HEK293 (cell line): ENCODE data around the gene GLIPR1L2.

ENCODE experiments used
- CTCF ChIA-PET: fragments of 350-600 bp; formaldehyde crosslinking; extraction: SDS; loops from one replicate; lab custom pipeline; 2021; ENCODE audit warnings: antibody characterized with exemption; lab: Yijun Ruan, JAX
- POLR2A ChIA-PET: fragments of 300-600 bp; formaldehyde crosslinking; extraction: SDS; loops from one replicate; lab custom pipeline; 2020; ENCODE audit warnings: antibody characterized with exemption, inconsistent platforms; lab: Yijun Ruan, JAX
- H3K27ac ChIP-seq: fragments of 200-500 bp; sonication (Bioruptor generic); 2 replicates; pipeline ENCODE4 v1.5.1; 2014; ENCODE audit warnings: low read depth, low read length, control low read depth, inconsistent platforms; ENCODE audit errors: extremely low read depth
- H3K36me3 ChIP-seq, 2 experiments: fragments of 200-500 bp in 1 of 2; sonication (Bioruptor generic) in 1 of 2; 1 replicate in 1 of 2; 2 replicates in 1 of 2; pipeline ENCODE4 v1.5.1; 2014 to 2017; ENCODE audit warnings: inconsistent platforms in 2 of 2, low read length in 2 of 2; ENCODE audit not compliant: control insufficient read depth in 2 of 2, insufficient read depth in 1 of 2
- H3K4me1 ChIP-seq: fragments of 200-500 bp; sonication (Bioruptor generic); 2 replicates; pipeline ENCODE4 v1.5.1; 2014; ENCODE audit warnings: mild to moderate bottlenecking, low read length, inconsistent platforms; ENCODE audit not compliant: control insufficient read depth, insufficient read depth
- H3K4me3 ChIP-seq: 2 replicates; pipeline ENCODE4 v1.5.1; 2011; ENCODE audit warnings: low read depth, mild to moderate bottlenecking, control low read depth, low read length, moderate library complexity
- H3K9me3 ChIP-seq: fragments of 200-500 bp; sonication (Bioruptor generic); 2 replicates; pipeline ENCODE4 v1.5.1; 2014; ENCODE audit warnings: low read depth, low read length, inconsistent platforms; ENCODE audit not compliant: control insufficient read depth, insufficient read depth
- PRDM1 ChIP-seq: fragments of 450-650 bp; formaldehyde crosslinking; IDR thresholded peaks from 2 replicates; pipeline ENCODE4; 2016; ENCODE audit warnings: missing biosample characterization, missing genetic modification characterization
- ZFP69B ChIP-seq: fragments of 450-650 bp; formaldehyde crosslinking; IDR thresholded peaks from 2 replicates; pipeline ENCODE4 v1.5.1; 2016; ENCODE audit warnings: missing biosample characterization, missing genetic modification characterization
- ZNF214 ChIP-seq: fragments of 450-650 bp; formaldehyde crosslinking; IDR thresholded peaks from 2 replicates; pipeline ENCODE4 v1.5.1; 2017; ENCODE audit warnings: missing biosample characterization, mild to moderate bottlenecking, missing genetic modification characterization, borderline replicate concordance
- ZNF366 ChIP-seq: fragments of 450-650 bp; formaldehyde crosslinking; conservative IDR thresholded peaks from 2 replicates; pipeline ENCODE4 v1.5.1; 2016; ENCODE audit warnings: missing biosample characterization, missing genetic modification characterization
- ZNF394 ChIP-seq: fragments of 450-650 bp; formaldehyde crosslinking; IDR thresholded peaks from 2 replicates; pipeline ENCODE4 v1.5.1; 2016; ENCODE audit warnings: missing biosample characterization, missing genetic modification characterization, mild to moderate bottlenecking, moderate library complexity, borderline replicate concordance
- ZNF585B ChIP-seq: fragments of 450-650 bp; formaldehyde crosslinking; IDR thresholded peaks from 2 replicates; pipeline ENCODE4 v1.5.1; 2016; ENCODE audit warnings: missing biosample characterization, missing genetic modification characterization
- ZNF596 ChIP-seq: fragments of 450-650 bp; IDR thresholded peaks from 2 replicates; pipeline ENCODE4 v1.5.0; 2018; ENCODE audit warnings: missing biosample characterization, mild to moderate bottlenecking, missing genetic modification characterization, moderate library complexity
- ZNF629 ChIP-seq: fragments of 450-650 bp; formaldehyde crosslinking; IDR thresholded peaks from 2 replicates; pipeline ENCODE4 v1.5.1; 2017; ENCODE audit warnings: missing biosample characterization, missing genetic modification characterization
- ZSCAN16 ChIP-seq: fragments of 450-650 bp; formaldehyde crosslinking; IDR thresholded peaks from 2 replicates; pipeline ENCODE4 v1.5.1; 2016; ENCODE audit warnings: missing biosample characterization, missing genetic modification characterization
- TF ChIP-seq, protein P1 (sequence below): fragments of 450-650 bp; formaldehyde crosslinking; IDR thresholded peaks from 2 replicates; pipeline ENCODE4 v1.5.1; 2017; ENCODE audit warnings: missing biosample characterization, missing genetic modification characterization
- TF ChIP-seq, protein P2 (sequence below): fragments of 450-650 bp; formaldehyde crosslinking; IDR thresholded peaks from 2 replicates; pipeline ENCODE4 v1.5.1; 2017; ENCODE audit warnings: missing biosample characterization, missing genetic modification characterization
- TF ChIP-seq, protein P3 (sequence below): fragments of 450-650 bp; formaldehyde crosslinking; IDR thresholded peaks from 2 replicates; pipeline ENCODE4 v1.5.1; 2016; ENCODE audit warnings: missing biosample characterization, missing genetic modification characterization
- TF ChIP-seq, protein P4 (sequence below): fragments of 450-650 bp; formaldehyde crosslinking; IDR thresholded peaks from 2 replicates; pipeline ENCODE4 v1.5.1; 2017; ENCODE audit warnings: missing biosample characterization, missing genetic modification characterization

Gene GLIPR1L2

DNA sequence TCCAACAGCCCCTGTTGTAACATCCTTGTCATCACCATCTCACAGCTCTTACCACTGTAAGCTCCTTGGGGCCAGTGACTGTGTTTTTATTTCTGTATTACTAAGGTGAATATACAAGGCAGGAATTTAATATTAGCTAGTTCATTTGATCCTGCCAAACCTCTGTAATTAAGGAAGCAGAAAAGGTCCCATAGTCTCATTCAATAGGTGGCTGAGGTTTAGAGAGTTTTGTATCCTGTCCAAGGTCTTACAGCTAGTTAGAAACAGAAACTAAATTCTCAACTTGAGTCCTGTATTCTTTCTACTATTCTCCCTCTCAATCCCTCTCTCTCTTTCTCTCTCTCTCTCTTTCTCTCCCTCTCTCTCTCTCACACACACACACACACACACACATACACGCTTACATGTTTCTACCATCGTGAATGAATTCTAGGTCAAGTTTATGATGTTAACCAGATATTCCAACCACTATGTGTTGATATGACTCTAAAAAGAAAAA, 89.1 kb downstream of the GLIPR1L2 start:
- Histone ChIP-seq H3K4me1 (0 out of 2 replicates have a peak, but pooled peaks cover 5% of the 10 kb centered on the region), H3K9me3 (no peaks in the 10 kb centered on the region), H3K27ac (no peak overlapping the region), H3K4me3 (no peak overlapping the region), H3K36me3 (no peaks in the 10 kb centered on the region)
- peak; percentile 41; the same call in 1 of the 2 replicates for TF ChIP-seq ZNF366 (tag by site-specific recombination)
- TF ChIP-seq, protein P1, sequence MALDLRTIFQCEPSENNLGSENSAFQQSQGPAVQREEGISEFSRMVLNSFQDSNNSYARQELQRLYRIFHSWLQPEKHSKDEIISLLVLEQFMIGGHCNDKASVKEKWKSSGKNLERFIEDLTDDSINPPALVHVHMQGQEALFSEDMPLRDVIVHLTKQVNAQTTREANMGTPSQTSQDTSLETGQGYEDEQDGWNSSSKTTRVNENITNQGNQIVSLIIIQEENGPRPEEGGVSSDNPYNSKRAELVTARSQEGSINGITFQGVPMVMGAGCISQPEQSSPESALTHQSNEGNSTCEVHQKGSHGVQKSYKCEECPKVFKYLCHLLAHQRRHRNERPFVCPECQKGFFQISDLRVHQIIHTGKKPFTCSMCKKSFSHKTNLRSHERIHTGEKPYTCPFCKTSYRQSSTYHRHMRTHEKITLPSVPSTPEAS (tag by site-specific recombination) = peak; percentile 35; the same call in 1 of the 2 replicates
- TF ChIP-seq, protein P2, sequence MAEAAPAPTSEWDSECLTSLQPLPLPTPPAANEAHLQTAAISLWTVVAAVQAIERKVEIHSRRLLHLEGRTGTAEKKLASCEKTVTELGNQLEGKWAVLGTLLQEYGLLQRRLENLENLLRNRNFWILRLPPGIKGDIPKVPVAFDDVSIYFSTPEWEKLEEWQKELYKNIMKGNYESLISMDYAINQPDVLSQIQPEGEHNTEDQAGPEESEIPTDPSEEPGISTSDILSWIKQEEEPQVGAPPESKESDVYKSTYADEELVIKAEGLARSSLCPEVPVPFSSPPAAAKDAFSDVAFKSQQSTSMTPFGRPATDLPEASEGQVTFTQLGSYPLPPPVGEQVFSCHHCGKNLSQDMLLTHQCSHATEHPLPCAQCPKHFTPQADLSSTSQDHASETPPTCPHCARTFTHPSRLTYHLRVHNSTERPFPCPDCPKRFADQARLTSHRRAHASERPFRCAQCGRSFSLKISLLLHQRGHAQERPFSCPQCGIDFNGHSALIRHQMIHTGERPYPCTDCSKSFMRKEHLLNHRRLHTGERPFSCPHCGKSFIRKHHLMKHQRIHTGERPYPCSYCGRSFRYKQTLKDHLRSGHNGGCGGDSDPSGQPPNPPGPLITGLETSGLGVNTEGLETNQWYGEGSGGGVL (tag by site-specific recombination) = peak; percentile 19; the same call in 1 of the 2 replicates
- TF ChIP-seq ZNF214 (tag by site-specific recombination) = no peak
- TF ChIP-seq ZNF394 (tag by site-specific recombination) = no peak
- TF ChIP-seq ZNF585B (tag by site-specific recombination) = no peak
- 0 out of 2 replicates have a peak, but pooled peaks have one; percentile 9 for TF ChIP-seq PRDM1 (tag by site-specific recombination)
- TF ChIP-seq, protein P3, sequence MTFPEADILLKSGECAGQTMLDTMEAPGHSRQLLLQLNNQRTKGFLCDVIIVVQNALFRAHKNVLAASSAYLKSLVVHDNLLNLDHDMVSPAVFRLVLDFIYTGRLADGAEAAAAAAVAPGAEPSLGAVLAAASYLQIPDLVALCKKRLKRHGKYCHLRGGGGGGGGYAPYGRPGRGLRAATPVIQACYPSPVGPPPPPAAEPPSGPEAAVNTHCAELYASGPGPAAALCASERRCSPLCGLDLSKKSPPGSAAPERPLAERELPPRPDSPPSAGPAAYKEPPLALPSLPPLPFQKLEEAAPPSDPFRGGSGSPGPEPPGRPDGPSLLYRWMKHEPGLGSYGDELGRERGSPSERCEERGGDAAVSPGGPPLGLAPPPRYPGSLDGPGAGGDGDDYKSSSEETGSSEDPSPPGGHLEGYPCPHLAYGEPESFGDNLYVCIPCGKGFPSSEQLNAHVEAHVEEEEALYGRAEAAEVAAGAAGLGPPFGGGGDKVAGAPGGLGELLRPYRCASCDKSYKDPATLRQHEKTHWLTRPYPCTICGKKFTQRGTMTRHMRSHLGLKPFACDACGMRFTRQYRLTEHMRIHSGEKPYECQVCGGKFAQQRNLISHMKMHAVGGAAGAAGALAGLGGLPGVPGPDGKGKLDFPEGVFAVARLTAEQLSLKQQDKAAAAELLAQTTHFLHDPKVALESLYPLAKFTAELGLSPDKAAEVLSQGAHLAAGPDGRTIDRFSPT (tag by site-specific recombination) = 0 out of 2 replicates have a peak, but pooled peaks have one; percentile 34
- TF ChIP-seq ZNF596 (tag by site-specific recombination) = 0 out of 2 replicates have a peak, but pooled peaks have one; percentile 48
- ChIA-PET CTCF (interaction anchor here (0.6 kb wide), 1 partner anchor 409 kb away, joined by 3 read pairs; no protein-coding TSS in a partner anchor), POLR2A (no interaction called here)

DNA sequence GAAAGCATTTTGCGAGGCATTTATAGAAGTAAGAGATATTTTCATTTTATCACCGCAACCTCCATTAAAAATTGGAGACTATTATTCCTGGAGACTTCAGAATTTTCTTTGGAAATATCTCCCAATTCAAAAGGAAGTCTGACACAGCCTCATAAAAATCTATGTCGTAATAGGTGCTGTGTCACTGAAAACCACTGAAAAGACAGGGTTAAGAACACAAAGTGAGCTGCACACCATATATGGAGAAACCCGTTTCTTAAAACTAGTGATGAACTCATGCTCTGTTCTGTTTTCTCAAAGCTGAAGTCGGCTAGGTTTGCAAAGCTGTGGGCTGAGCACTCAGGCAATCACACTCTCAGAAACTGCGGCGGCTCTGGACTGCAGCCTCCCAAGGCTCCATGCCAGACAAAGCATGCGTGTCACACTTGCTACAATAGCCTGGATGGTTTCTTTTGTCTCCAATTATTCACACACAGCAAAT, 89.6 kb downstream of the GLIPR1L2 start, which contains the start of gene GLIPR1:
GLIPR1 (plus strand) TSS at position 287 of the 481 bp plus-strand sequence; CDS start at position 413, 126 bp downstream.
- TF ChIP-seq, protein P4, sequence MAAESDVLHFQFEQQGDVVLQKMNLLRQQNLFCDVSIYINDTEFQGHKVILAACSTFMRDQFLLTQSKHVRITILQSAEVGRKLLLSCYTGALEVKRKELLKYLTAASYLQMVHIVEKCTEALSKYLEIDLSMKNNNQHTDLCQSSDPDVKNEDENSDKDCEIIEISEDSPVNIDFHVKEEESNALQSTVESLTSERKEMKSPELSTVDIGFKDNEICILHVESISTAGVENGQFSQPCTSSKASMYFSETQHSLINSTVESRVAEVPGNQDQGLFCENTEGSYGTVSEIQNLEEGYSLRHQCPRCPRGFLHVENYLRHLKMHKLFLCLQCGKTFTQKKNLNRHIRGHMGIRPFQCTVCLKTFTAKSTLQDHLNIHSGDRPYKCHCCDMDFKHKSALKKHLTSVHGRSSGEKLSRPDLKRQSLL (tag by site-specific recombination) = peak; percentile 19; the same call in 1 of the 2 replicates
- TF ChIP-seq ZSCAN16 (tag by site-specific recombination) (peak; percentile 75), ZNF629 (tag by site-specific recombination) (0 out of 2 replicates have a peak, but pooled peaks have one; percentile 25), ZFP69B (tag by site-specific recombination) (no peak)
- CTCF ChIA-PET = interaction anchor here (0.6 to 0.7 kb wide), 3 partner anchors 151 to 976 kb away, joined by 3 to 6 read pairs (median 4); no protein-coding TSS in a partner anchor
- 0 out of 2 replicates have a peak, but pooled peaks cover 5% of the 10 kb centered on the region for H3K4me1 ChIP-seq
- no peak within 1 kb of the TSS for H3K27ac ChIP-seq
- H3K9me3 ChIP-seq = no peaks in the 10 kb centered on the region
- peak within 1 kb of the TSS; percentile 13 for H3K4me3 ChIP-seq
- H3K36me3 ChIP-seq = no peaks in the 10 kb centered on the region
- POLR2A ChIA-PET = interaction anchor here (0.7 to 0.8 kb wide), 2 partner anchors 89 to 446 kb away, joined by 3 read pairs; partner anchors contain the start of gene GLIPR1L2
